Endothelial cell of umbilical vein (primary cell): ENCODE data around the gene KIAA1191. TPM values are rescaled to one million over a fixed set of nuclear protein-coding genes. Genes with fewer than 3 reads are reported as not detected.

Source experiments
- BruUV-seq: library from RNA; stranded (reverse); fragments of 400-500 nt; replicated peaks from 2 replicates; lab custom pipeline; 2021; lab: Mats Ljungman, UMichigan
- CTCF ChIA-PET: fragments of 300-600, 350-600 bp; sonication (Branson Sonifier 250); formaldehyde crosslinking; loops from one replicate; lab custom pipeline; 2021; ENCODE audit warnings: antibody characterized with exemption, inconsistent platforms; lab: Charles Lee
- POLR2A ChIA-PET: fragments of 300-600, 350-600 bp; sonication (Branson Sonifier 250); formaldehyde crosslinking; loops from one replicate; lab custom pipeline; 2021; ENCODE audit warnings: antibody characterized with exemption, inconsistent platforms; lab: Charles Lee
- DNase-seq: peaks from one replicate; pipeline ENCODE4 v3.0.0-alpha.2; 2011; ENCODE audit warnings: low read depth, low spot score
- FAIRE-seq: peaks from 2 replicates; lab custom pipeline; 2011; peaks lifted over from hg19 to GRCh38; lab: Jason Lieb, UNC
- H2AFZ ChIP-seq: 2 replicates; pipeline ENCODE4 v1.6.0; 2012; ENCODE audit warnings: low read depth, low read length, control low read depth, inconsistent platforms
- H3K27ac ChIP-seq: 2 replicates; pipeline ENCODE4 v1.5.1; 2011; ENCODE audit warnings: low read depth, mild to moderate bottlenecking, control low read depth, low read length, moderate library complexity; ENCODE audit not compliant: insufficient read depth
- H3K27me3 ChIP-seq, 2 experiments: 2 replicates each; pipeline versions ENCODE4 v1.6.0 to v1.6.1; 2011; ENCODE audit warnings: low read length in 2 of 2, mixed read lengths in 1 of 2; ENCODE audit not compliant: control insufficient read depth in 2 of 2, insufficient read depth in 2 of 2
- H3K36me3 ChIP-seq, 2 experiments: 2 replicates in 1 of 2; 3 replicates in 1 of 2; pipeline ENCODE4 v1.5.1; 2011; ENCODE audit warnings: low read length in 2 of 2, mild to moderate bottlenecking in 1 of 2, moderate library complexity in 1 of 2; ENCODE audit not compliant: control insufficient read depth in 2 of 2, insufficient read depth in 2 of 2; ENCODE audit errors: extremely low read depth in 1 of 2
- H3K4me1 ChIP-seq: 3 replicates; pipeline ENCODE4 v1.5.1; 2011; ENCODE audit warnings: mild to moderate bottlenecking, low read length; ENCODE audit not compliant: control insufficient read depth, insufficient read depth; ENCODE audit errors: extremely low read depth
- H3K4me2 ChIP-seq: 2 replicates; pipeline ENCODE4 v1.6.1; 2011; ENCODE audit warnings: low read length, control low read depth, mixed read lengths; ENCODE audit not compliant: insufficient read depth
- H3K4me3 ChIP-seq, 3 experiments: fragments of 200-600 bp in 1 of 3; sonication (generic), shearing (Covaris generic) in 1 of 3; replicated peaks in 1 of 3; 2 replicates each; pipeline ENCODE4 v1.5.1; 2011 to 2016; ENCODE audit warnings: control low read depth in 3 of 3, low read length in 3 of 3, mild to moderate bottlenecking in 2 of 3, inconsistent platforms in 1 of 3, low read depth in 1 of 3, moderate library complexity in 1 of 3; ENCODE audit not compliant: insufficient read depth in 1 of 3
- H3K79me2 ChIP-seq: 2 replicates; pipeline ENCODE4 v1.6.0; 2012; ENCODE audit warnings: low read length, inconsistent platforms; ENCODE audit not compliant: control insufficient read depth, insufficient read depth
- H3K9ac ChIP-seq: replicated peaks from 2 replicates; pipeline ENCODE3; 2011; ENCODE audit warnings: low read length, control low read depth; ENCODE audit not compliant: insufficient read depth; ENCODE audit errors: extremely low read depth
- H3K9me1 ChIP-seq: replicated peaks from 3 replicates; pipeline ENCODE4 v1.6.0; 2011; ENCODE audit warnings: mild to moderate bottlenecking, low read length; ENCODE audit not compliant: control insufficient read depth, insufficient read depth; ENCODE audit errors: extremely low read depth
- H3K9me3 ChIP-seq: replicated peaks from 2 replicates; pipeline ENCODE4 v1.5.1; 2012; ENCODE audit warnings: low read length, inconsistent platforms; ENCODE audit not compliant: control insufficient read depth, insufficient read depth
- H4K20me1 ChIP-seq: replicated peaks from 2 replicates; pipeline ENCODE3; 2011; ENCODE audit warnings: mild to moderate bottlenecking, low read length; ENCODE audit not compliant: control insufficient read depth, insufficient read depth; ENCODE audit errors: extremely low read depth
- EZH2 ChIP-seq: IDR thresholded peaks from 2 replicates; pipeline ENCODE4 v1.6.1; 2012; ENCODE audit warnings: borderline replicate concordance, low read depth, mild to moderate bottlenecking, moderate library complexity, low read length, inconsistent platforms; ENCODE audit not compliant: severe bottlenecking
- FOS ChIP-seq: IDR thresholded peaks from 2 replicates; pipeline ENCODE4 v1.6.1; 2011; ENCODE audit warnings: mild to moderate bottlenecking, low read length, moderate library complexity, borderline replicate concordance; ENCODE audit not compliant: insufficient read depth
- GATA2 ChIP-seq: IDR thresholded peaks from 2 replicates; pipeline ENCODE4 v1.7.0; 2011; ENCODE audit warnings: low read depth, mild to moderate bottlenecking, moderate library complexity, mixed read lengths, low read length; ENCODE audit not compliant: insufficient read length, insufficient read depth
- JUN ChIP-seq: IDR thresholded peaks from 2 replicates; pipeline ENCODE4 v1.6.1; 2011; ENCODE audit warnings: borderline replicate concordance, low read depth; ENCODE audit not compliant: insufficient read length, insufficient read depth
- MYC ChIP-seq: IDR thresholded peaks from one replicate; pipeline ENCODE4 v1.6.1; 2011; ENCODE audit warnings: mild to moderate bottlenecking, low read depth, low read length
- POLR2A ChIP-seq: IDR thresholded peaks from 2 replicates; pipeline ENCODE4 v1.6.1; 2012; ENCODE audit warnings: low read depth, mild to moderate bottlenecking, control low read depth, low read length
- POLR2AphosphoS5 ChIP-seq: IDR thresholded peaks from 2 replicates; pipeline ENCODE4 v1.6.1; 2012; ENCODE audit warnings: low read depth, mild to moderate bottlenecking, control low read depth, low read length, moderate library complexity; ENCODE audit not compliant: insufficient read depth
- dilution Hi-C: fragments of 300-500 bp; cut with MboI; formaldehyde crosslinking; loops from one replicate; pipeline ENCODE4 v1.15.0; 2019; ENCODE audit warnings: low sequenced_read_pairs; ENCODE audit not compliant: extremely low pct_ligation_motif_present
- intact Hi-C: fragments of 100-400 bp; cut with micrococcal nuclease; formaldehyde crosslinking; loops from one replicate; pipeline ENCODE4 v1.10.0; 2022
- polyA plus RNA-seq, 4 experiments: library from polyadenylated mRNA; depleted of rRNA in 3 of 4; stranded (reverse) in 3 of 4; unstranded in 1 of 4; fragments of >200 nt; gene quantifications; 2 replicates each; pipeline versions ENCODE4 v1.2.1 to v1.2.3, GENCODE V29; 2011 to 2012; ENCODE audit warnings: missing spikeins in 1 of 4
- total RNA-seq: library from RNA; stranded (reverse); gene quantifications from 2 replicates; pipeline ENCODE4 v1.2.3, GENCODE V29; 2021
- TF ChIP-seq, protein P1 (sequence below), 2 donors: IDR thresholded peaks; 1 replicate in 1 of 2; 2 replicates in 1 of 2; pipeline ENCODE4 v1.5.1; 2011; ENCODE audit warnings: low read length in 2 of 2, mild to moderate bottlenecking in 2 of 2, moderate library complexity in 2 of 2, control low read depth in 1 of 2, inconsistent platforms in 1 of 2, low read depth in 1 of 2; ENCODE audit not compliant: insufficient read depth in 1 of 2; ENCODE audit errors: extremely low read depth in 1 of 2
- TF ChIP-seq, protein P2 (sequence below): IDR thresholded peaks from 2 replicates; pipeline ENCODE4 v1.6.1; 2011; ENCODE audit not compliant: insufficient read depth, insufficient read length

The KIAA1191 gene
- total and polyA plus RNA-seq, 2 donors (not counting 3 experiments of a cell fraction or from before 2014, with no cell fraction given) = 114 to 116 TPM

DNA sequence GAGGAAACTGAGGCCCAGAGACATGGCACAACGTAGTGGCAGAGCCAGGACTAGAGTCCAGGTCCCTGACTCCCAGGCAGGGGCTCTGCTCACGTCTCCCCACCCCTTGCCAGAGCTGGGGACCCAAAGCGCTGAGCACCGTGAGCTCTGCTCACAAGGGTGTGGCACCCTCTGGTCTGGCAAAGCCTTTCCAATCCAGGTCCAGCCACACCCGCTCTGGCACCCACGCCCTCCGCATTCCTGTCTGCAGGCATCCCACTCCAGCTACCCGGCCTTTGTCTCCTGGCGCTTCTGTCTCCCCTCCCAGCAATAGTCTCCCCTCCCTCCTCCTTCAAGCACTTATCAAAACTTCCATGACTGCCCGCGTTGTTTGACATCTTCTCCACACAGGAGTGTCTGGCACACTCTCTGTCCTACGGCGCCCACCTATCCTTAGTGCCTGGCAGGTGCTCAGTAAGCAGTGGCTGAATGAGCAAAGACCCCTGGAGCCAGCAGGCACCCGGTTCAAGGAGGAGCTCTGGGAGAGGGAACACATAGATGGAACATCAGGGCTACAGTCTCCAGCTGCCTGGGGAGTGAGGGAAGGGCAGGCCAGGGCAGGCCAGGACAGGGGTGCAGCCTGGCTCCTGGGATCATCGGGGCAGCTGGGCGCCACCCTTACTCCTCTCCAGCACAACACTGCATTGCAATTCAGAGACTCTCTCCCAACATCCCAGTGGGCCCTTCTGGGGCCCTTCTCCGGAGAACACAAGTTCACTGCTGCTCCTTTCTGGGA lies 39.0 kb upstream of the KIAA1191 start:
- DNase-seq (no peak), FAIRE-seq (no peak)
- CTCF ChIA-PET = interaction anchor here (0.6 kb wide), 1 partner anchor 588 kb away, joined by 4 read pairs; no protein-coding TSS in a partner anchor
- no peak overlapping the region for H3K4me2 ChIP-seq
- H3K27me3 ChIP-seq = no peaks in the 10 kb centered on the region
- H4K20me1 ChIP-seq = no peaks in the 10 kb centered on the region
- no peak overlapping the region for H2AFZ ChIP-seq
- H3K9me1 ChIP-seq = no peaks in the 10 kb centered on the region
- no peak overlapping the region for H3K4me3 ChIP-seq
- H3K36me3 ChIP-seq = peaks cover 0 to 24% of the 10 kb centered on the region in 2 experiments
- no peak overlapping the region for H3K27ac ChIP-seq
- dilution Hi-C loops (no loop called here), intact Hi-C loops (no loop called here)
- TF ChIP-seq, protein P1, sequence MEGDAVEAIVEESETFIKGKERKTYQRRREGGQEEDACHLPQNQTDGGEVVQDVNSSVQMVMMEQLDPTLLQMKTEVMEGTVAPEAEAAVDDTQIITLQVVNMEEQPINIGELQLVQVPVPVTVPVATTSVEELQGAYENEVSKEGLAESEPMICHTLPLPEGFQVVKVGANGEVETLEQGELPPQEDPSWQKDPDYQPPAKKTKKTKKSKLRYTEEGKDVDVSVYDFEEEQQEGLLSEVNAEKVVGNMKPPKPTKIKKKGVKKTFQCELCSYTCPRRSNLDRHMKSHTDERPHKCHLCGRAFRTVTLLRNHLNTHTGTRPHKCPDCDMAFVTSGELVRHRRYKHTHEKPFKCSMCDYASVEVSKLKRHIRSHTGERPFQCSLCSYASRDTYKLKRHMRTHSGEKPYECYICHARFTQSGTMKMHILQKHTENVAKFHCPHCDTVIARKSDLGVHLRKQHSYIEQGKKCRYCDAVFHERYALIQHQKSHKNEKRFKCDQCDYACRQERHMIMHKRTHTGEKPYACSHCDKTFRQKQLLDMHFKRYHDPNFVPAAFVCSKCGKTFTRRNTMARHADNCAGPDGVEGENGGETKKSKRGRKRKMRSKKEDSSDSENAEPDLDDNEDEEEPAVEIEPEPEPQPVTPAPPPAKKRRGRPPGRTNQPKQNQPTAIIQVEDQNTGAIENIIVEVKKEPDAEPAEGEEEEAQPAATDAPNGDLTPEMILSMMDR (IDR thresholded peaks at IDR 0.05; ENCODE audit: extremely low read depth in 1 of 2, insufficient read depth in 1 of 2, low read depth in 1 of 2, low read length in 2 of 2) = no peak
- TF ChIP-seq POLR2A (no peak), FOS (no peak), POLR2AphosphoS5 (no peak), JUN (no peak), GATA2 (no peak), EZH2 (no peak), MYC (no peak)
- TF ChIP-seq, protein P2, sequence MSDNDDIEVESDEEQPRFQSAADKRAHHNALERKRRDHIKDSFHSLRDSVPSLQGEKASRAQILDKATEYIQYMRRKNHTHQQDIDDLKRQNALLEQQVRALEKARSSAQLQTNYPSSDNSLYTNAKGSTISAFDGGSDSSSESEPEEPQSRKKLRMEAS = no peak
- H3K79me2 ChIP-seq = no peaks in the 10 kb centered on the region
- POLR2A ChIA-PET = no interaction called here
- H3K9me3 ChIP-seq = no peaks in the 10 kb centered on the region
- H3K9ac ChIP-seq = no peak overlapping the region
- no TSS peak for BruUV-seq
- no peaks in the 10 kb centered on the region for H3K4me1 ChIP-seq
